Suppressor macrophage treated with lipopolysaccharide for 1 hour (primary cell): ENCODE data around the gene OGA.
A peak's percentile ranks its signal among the peaks of the same experiment; 100 is the strongest.

ENCODE experiments used
- DNase-seq, 3 donors: peaks; one replicate each; pipeline ENCODE4 v3.0.0-alpha.2; 2020 to 2022

Gene OGA

DNA sequence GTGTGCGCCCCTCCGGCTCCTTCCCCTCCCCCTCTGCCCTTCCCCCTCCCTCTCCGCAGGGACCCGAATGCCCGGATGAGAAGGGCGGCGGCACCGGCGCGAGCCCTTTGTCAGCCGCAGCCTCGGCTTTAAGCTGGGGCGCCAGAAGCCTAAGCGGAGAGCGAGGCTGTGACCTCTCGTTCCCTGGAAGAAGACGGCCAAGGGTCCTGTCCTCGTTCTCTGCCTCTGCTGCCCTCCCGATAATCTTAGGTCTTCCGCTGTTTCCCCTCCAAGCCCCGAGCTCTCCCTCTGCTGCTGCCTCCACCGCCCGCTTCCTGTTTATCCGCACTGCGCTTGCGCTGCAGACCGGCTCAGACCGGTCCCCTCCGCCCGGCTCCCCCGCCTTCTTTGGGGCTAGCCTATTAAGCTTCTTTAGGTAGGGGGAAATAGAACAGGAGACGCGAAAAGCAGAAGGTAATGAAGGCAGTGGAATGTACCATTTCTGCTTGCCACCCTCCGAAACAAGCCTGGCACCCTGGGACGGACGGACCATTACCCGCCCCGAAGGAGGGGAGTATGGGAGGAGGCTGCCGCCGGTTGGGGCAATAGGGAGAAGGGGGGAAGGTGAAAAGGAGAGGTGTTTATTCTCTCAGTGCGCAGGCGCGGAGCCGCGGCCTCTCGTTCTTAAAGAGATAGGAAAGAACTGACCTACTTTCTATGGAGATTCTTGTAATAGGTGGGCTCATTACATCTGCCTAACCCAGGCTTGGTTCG is at the start of gene OGA:
Gene OGA, minus strand, starts transcription at position 326 of the 753 bp plus-strand sequence. CDS start 422 bp downstream, outside the sequence.
- peak; percentile 98 to 99 (median 99) for DNase-seq

DNA sequence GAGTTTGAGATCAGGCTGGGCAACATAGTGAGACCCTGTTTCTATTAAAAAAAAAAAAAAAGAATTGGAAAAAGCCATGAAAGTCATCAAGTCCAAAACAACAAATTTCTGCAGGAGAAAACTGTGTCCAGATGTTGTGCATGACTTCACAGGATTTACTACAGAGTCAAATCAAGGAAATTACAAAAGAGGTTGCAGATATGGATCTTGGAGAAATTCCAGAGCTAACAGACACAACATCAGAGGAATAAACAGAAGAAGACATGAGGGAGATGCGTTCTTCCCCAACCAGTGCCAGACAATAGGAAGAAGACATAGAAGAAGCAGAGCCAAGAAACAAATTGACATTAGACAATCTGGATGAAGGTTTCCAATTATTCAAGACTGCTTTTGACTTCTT is 49.7 kb upstream of the OGA start:
- no peak for DNase-seq

- DNase-seq, result no peak
Observed at GRCh38 chr10:101859530-101859929, 41.3 kb upstream of the OGA start.

DNA sequence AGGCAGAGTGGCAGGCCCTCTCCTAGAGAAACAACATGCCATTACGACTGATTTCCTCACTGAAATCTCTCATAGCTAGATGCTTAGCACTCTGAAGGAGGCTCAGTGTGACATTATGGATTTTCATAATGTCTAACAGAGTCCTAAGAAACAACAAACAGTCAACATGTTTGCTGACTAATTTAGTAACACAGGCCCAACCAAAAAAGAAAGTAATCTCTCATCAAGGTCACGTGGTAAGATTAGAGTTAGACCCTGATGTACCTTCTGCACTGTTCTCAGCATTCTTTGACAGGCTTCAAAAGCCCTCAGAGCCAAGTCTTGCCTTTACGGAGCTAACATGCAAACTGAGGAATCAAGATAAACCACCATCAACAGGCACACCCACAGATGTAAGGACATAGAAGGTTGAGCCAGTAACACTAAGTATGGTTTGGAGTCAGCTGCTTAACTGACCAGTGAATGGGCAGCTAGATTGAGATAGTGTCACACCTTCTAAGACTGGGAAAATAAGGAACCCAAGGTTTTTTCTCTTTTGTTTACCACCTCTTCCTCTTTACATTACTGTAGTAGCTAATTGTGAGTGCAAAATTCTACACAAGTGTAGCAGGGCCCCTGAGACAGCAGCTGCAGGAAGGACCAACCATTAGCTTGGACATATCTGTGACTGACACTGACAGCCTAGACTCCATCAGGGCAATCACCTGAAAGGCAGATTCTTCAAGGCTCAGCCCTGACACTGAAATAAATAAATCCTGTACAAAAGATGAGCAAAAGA is 40.7 kb upstream of the OGA start:
- DNase-seq, result no peak

- DNase-seq, result no peak
Observed at GRCh38 chr10:101857802-101858476, 39.7 kb upstream of the OGA start.

DNA sequence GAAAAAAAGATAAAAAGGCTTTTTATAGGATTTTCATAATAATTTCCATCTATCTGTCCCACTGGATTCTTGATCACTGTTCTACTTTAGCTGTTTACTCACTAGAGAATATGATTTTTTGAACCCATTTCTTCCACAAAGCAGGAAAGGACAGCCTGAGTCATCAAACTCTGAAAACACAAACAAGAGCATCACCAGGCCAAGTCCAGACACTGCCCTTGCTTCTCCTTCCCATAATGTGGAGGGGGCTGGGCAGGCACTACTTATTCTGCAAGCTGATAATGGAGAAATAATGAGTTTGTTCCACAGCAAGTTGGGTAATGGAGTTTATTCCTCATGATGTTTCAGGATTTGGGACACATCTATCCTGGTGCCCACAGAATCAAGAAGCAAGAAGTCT is 38.4 kb upstream of the OGA start:
- DNase-seq, result peak; percentile 41 to 52 (median 44)

DNA sequence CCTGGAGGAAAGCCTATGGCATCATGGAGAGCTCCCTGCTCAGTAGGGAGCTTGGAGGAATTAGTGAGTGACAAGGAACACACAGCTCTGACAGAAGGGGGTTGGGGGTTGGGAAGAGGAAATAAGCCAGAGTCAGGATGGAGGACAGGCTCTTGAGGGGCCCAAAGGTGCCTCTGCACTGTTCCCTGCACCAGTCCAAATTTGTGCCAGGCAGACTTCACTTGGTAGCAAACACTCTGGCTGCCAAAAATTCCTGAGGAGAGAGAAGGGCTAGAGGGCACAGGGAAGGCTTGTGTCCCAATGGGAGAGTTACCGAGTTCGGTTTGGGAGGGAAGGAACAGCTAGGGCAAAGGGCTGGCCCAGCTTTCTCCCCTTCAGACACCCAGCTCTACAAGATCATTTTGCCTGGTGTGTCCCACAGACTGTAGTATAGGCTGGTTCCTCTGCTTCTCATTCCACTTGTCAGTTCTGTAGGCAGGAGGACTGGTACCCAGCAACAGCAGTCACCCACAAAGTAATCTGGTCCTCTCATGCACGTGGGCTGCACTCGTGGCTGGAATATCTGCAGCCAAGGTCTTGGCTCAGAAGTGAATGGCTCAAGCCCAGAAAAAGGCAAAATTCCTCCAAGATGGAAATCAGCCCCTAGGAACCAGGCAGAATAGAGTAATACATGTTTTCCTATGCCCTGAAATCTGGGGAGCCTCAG is 33.3 kb upstream of the OGA start:
- DNase-seq, result no peak

GRCh38 chr10:101850749-101851148 is 32.5 kb upstream of the OGA start:
- DNase-seq, result no peak

DNA sequence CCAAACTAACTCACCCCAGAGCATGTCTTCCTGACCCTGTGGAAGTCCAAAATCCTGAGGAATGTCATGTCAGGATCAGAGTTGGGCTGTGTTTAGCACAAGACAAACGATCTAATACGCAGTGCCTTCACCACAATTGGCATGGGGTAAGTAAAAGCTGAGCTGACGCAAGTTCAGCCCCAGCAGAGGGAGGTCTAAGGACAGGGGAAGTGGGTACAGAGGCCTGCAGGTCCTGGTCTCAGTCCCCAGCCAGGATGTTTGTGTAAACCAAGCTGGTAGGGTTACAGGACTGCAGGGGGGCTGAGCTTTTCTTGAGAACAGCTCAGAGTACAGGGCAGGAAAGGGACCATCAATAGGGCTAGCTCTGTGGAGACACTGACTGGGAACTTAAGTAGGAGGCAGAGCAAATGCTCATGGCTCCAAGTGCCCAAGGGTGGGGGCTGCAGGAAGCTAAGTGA is 30.7 kb upstream of the OGA start:
- peak; percentile 33 to 55 (median 49) for DNase-seq

DNA sequence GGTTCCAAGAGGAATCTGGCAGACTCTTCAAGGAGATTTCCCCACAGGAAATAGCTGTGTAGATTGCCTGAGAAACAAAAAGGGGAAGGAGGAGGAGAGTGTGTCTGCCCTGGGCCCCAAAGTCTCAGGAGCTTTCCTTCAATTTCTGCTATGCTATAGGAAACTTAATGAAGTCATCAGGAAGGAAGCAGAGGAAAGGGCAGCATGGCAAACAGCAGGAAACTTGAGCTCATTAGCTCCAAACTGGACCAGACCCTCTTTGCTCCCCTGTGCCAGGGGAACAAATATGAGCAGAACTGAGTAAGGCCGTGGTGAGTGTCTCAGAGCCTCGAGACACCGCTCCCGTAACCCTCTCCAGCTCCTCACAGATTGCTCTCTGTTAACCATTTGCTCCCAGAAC is 30.2 kb upstream of the OGA start:
- peak; percentile 51 to 69 (median 54) for DNase-seq

DNA sequence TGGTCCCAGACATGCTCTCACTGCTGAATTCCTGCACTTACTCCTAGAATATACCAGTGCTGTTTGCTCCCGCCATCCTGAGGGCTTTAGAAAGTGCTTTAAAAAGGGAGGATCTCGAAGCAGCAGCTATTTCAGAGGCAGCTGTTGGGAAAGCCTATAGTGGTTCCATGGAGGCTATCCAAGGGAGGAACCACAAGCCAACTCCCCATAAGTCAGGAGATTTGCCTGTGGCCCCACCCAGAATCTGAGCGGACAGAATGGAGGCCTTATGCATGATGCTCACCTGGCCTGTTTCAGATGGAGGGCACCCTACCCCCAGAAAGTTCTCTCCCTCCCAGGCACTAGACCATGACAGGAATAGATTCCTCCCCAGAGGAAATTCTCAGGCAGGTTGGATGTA is 27.6 kb upstream of the OGA start:
- no peak for DNase-seq

DNA sequence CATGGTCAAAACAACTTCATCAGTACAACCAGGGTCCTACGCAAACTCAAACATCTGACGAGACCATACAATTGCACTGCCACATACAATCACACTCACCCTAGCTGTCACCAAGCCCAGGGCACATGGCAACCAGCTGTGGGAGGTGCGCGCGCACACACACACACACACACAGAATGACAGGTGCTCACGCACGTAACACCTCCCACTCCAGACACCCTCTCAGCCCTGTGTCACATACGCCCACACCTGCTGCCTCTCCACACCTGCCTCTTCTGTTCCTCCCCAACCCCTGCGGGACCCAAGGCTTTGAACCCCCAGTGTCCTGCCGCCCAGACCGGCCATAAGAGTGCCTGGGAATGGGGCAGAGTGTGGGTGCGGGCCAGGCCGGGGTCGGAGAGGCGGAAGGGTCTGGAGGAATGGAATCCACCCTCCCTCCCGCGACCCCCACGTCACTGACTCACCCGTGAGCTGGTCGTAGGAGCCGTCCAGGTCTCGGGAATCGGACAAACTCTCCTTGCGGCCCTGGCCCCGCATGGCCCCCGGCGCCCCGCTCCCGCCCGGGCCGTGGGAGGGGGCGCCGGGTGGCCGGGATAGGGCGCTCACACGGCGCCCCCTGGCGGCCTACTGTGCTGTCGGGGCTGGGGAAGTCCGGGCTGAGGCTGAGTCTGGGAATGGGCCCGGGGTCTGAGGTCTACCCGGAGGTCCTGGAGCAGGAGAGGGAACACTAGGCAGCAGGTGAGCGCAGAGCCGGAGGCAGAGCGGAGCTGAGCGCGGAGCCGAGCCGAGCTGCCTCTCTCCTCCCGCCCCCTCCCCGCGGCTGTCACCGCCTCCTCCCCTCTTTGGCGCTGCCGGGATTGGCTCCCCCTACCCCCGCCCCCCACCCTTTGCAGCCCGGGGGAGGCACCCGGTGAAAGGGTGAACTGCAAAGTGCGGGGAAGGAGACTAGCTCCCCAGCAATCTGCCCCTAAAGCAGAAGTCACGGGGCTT is 25.1 kb upstream of the OGA start, which contains the start of gene KCNIP2:
Gene KCNIP2, minus strand, starts transcription at position 769 of the 990 bp plus-strand sequence. Its CDS starts 232 bp downstream, at position 537.
- DNase-seq, result peak; percentile 42 to 71 (median 44)

GRCh38 chr10:101841826-101842225 is 23.6 kb upstream of the OGA start:
- DNase-seq, result no peak

- peak; percentile 81 to 91 (median 89) for DNase-seq
Observed at GRCh38 chr10:101840741-101841453, 22.7 kb upstream of the OGA start.

GRCh38 chr10:101840102-101840684 is 21.9 kb upstream of the OGA start:
- DNase-seq, result peak in 2 of 3 donors; percentile 20 to 26

GRCh38 chr10:101839416-101840063 is 21.3 kb upstream of the OGA start:
- peak; percentile 71 to 92 (median 81) for DNase-seq

GRCh38 chr10:101839002-101839401 is 20.8 kb upstream of the OGA start:
- DNase-seq, result no peak

GRCh38 chr10:101838416-101838970 is 20.2 kb upstream of the OGA start:
- no peak for DNase-seq

DNA sequence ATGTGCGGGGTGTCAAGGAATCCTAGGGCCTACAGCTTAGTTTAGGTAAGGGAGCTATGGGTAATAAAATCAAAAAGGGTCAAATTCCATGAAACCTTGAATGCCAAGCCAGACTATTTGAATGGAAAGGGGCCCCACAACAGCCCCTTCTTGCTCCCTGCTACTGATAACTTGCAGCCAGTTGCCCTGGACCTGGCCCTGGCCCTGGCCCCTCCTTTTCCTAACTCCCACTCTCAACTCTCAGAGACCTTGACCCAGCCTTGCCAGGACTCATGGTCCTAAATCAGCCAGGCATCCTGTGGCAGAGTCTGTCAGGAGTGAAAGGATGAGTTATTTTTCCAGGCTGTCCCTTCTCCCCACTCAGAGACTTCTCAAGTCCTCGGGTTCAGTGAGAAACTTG is 19.5 kb upstream of the OGA start:
- no peak for DNase-seq
